ENCODE results near the gene AK5. TPM values are rescaled to one million over a fixed set of nuclear protein-coding genes. Genes with fewer than 3 reads are reported as not detected.

The AK5 gene
- total RNA-seq, 1 donor from 2014 or later: 1.8 TPM

- H3K4me3 ChIP-seq (ENCODE audit: low read depth, low read length): no peak overlapping the region
- no peak for DNase-seq (ENCODE audit: low read depth)
- H3K36me3 ChIP-seq (ENCODE audit: control insufficient read depth, insufficient read depth, low read length): no peaks in the 10 kb centered on the region
- no peak for TF ChIP-seq CTCF (IDR thresholded peaks at IDR 0.05; ENCODE audit: insufficient read depth, low read length, poor library complexity, severe bottlenecking)
- no peaks in the 10 kb centered on the region for H3K27me3 ChIP-seq (ENCODE audit: control insufficient read depth, insufficient read depth, low read length)
Observed at GRCh38 chr1:77582905-77583304, 301.1 kb downstream of the AK5 start.

- TF ChIP-seq CTCF (IDR thresholded peaks at IDR 0.05; ENCODE audit: insufficient read depth, low read length, poor library complexity, severe bottlenecking): no peak
- H3K36me3 ChIP-seq (ENCODE audit: control insufficient read depth, insufficient read depth, low read length): no peaks in the 10 kb centered on the region
- no peaks in the 10 kb centered on the region for H3K27me3 ChIP-seq (ENCODE audit: control insufficient read depth, insufficient read depth, low read length)
- no peak overlapping the region for H3K4me3 ChIP-seq (ENCODE audit: low read depth, low read length)
- no peak for DNase-seq (ENCODE audit: low read depth)
Observed at GRCh38 chr1:77583483-77583882, 301.7 kb downstream of the AK5 start.

GRCh38 chr1:77584884-77585283 is 303.1 kb downstream of the AK5 start:
- Histone ChIP-seq H3K4me3 (ENCODE audit: low read depth, low read length) (no peak overlapping the region), H3K36me3 (ENCODE audit: control insufficient read depth, insufficient read depth, low read length) (no peaks in the 10 kb centered on the region), H3K27me3 (ENCODE audit: control insufficient read depth, insufficient read depth, low read length) (no peaks in the 10 kb centered on the region)
- no peak for TF ChIP-seq CTCF (IDR thresholded peaks at IDR 0.05; ENCODE audit: insufficient read depth, low read length, poor library complexity, severe bottlenecking)
- DNase-seq (ENCODE audit: low read depth): no peak

GRCh38 chr1:77585610-77586314 is 303.9 kb downstream of the AK5 start:
- Histone ChIP-seq H3K4me3 (ENCODE audit: low read depth, low read length) (no peak overlapping the region), H3K36me3 (ENCODE audit: control insufficient read depth, insufficient read depth, low read length) (no peaks in the 10 kb centered on the region), H3K27me3 (ENCODE audit: control insufficient read depth, insufficient read depth, low read length) (no peaks in the 10 kb centered on the region)
- no peak for TF ChIP-seq CTCF (IDR thresholded peaks at IDR 0.05; ENCODE audit: insufficient read depth, low read length, poor library complexity, severe bottlenecking)
- no peak for DNase-seq (ENCODE audit: low read depth)

GRCh38 chr1:77589231-77589630 is 307.4 kb downstream of the AK5 start:
- no peak for DNase-seq (ENCODE audit: low read depth)
- Histone ChIP-seq H3K27me3 (ENCODE audit: control insufficient read depth, insufficient read depth, low read length) (no peaks in the 10 kb centered on the region), H3K36me3 (ENCODE audit: control insufficient read depth, insufficient read depth, low read length) (no peaks in the 10 kb centered on the region), H3K4me3 (ENCODE audit: low read depth, low read length) (no peak overlapping the region)
- TF ChIP-seq CTCF (IDR thresholded peaks at IDR 0.05; ENCODE audit: insufficient read depth, low read length, poor library complexity, severe bottlenecking): no peak

GRCh38 chr1:77590651-77591050 is 308.8 kb downstream of the AK5 start:
- Histone ChIP-seq H3K4me3 (ENCODE audit: low read depth, low read length) (no peak overlapping the region), H3K27me3 (ENCODE audit: control insufficient read depth, insufficient read depth, low read length) (no peaks in the 10 kb centered on the region), H3K36me3 (ENCODE audit: control insufficient read depth, insufficient read depth, low read length) (no peaks in the 10 kb centered on the region)
- no peak for DNase-seq (ENCODE audit: low read depth)
- TF ChIP-seq CTCF (IDR thresholded peaks at IDR 0.05; ENCODE audit: insufficient read depth, low read length, poor library complexity, severe bottlenecking): no peak

Measured in kidney epithelial cell (primary cell).